ENCODE data around the gene RRAGB. TPM values are rescaled to one million over a fixed set of nuclear protein-coding genes. Genes with fewer than 3 reads are reported as not detected.

Gene RRAGB
- total RNA-seq, 2 donors from 2014 or later = 15.5 to 23.0 TPM

- Mint-ChIP-seq H3K4me1 (peaks cover 4% of the 10 kb centered on the region), H3K4me3 (no peak overlapping the region), H3K27me3 (ENCODE audit: insufficient read depth) (no peaks in the 10 kb centered on the region), H3K9me3 (peaks cover 25% of the 10 kb centered on the region), H3K36me3 (ENCODE audit: low read depth) (peaks cover 4% of the 10 kb centered on the region), H3K27ac (peak overlapping the region; percentile 37)
- Histone ChIP-seq H3K4me3 (ENCODE audit: low read length) (no peak overlapping the region), H3K27ac (ENCODE audit: low read depth, low read length) (no peak overlapping the region), H3K4me1 (ENCODE audit: control insufficient read depth, insufficient read depth, low read length) (peaks cover 4% of the 10 kb centered on the region), H3K27me3 (ENCODE audit: control insufficient read depth, insufficient read depth, low read length, poor library complexity, severe bottlenecking) (no peaks in the 10 kb centered on the region), H3K36me3 (ENCODE audit: control insufficient read depth, insufficient read depth, low read length) (no peaks in the 10 kb centered on the region), H3K9me3 (ENCODE audit: control insufficient read depth, low read length) (no peaks in the 10 kb centered on the region), H3K9ac (ENCODE audit: extremely low read depth, low read length, poor library complexity, severe bottlenecking) (no peak overlapping the region)
- no peak for DNase-seq
- no peak for TF ChIP-seq CTCF (conservative IDR thresholded peaks at IDR 0.05)
- WGBS, 2 experiments (ENCODE audit: insufficient coverage in 1 of 2, insufficient read length in 1 of 2) = 96 to 100% methylated on average over 1 to 2 of the region's 2 CpGs
Observed at GRCh38 chrX:55787727-55788126, 70.2 kb downstream of the RRAGB start.

- Mint-ChIP-seq H3K4me3 (no peak overlapping the region), H3K27ac (no peak overlapping the region), H3K27me3 (ENCODE audit: insufficient read depth) (no peaks in the 10 kb centered on the region), H3K4me1 (peaks cover 4% of the 10 kb centered on the region), H3K36me3 (ENCODE audit: low read depth) (peaks cover 10% of the 10 kb centered on the region), H3K9me3 (peaks cover 46% of the 10 kb centered on the region)
- H3K27me3 ChIP-seq (ENCODE audit: control insufficient read depth, insufficient read depth, low read length, poor library complexity, severe bottlenecking) = no peaks in the 10 kb centered on the region
- no peak for DNase-seq
- no peak overlapping the region for H3K4me3 ChIP-seq (ENCODE audit: low read length)
- no peaks in the 10 kb centered on the region for H3K36me3 ChIP-seq (ENCODE audit: control insufficient read depth, insufficient read depth, low read length)
- no peak for TF ChIP-seq CTCF (conservative IDR thresholded peaks at IDR 0.05)
- peaks cover 9% of the 10 kb centered on the region for H3K9me3 ChIP-seq (ENCODE audit: control insufficient read depth, low read length)
- no peak overlapping the region for H3K27ac ChIP-seq (ENCODE audit: low read depth, low read length)
- no peak overlapping the region for H3K9ac ChIP-seq (ENCODE audit: extremely low read depth, low read length, poor library complexity, severe bottlenecking)
- 90 to 100% methylated on average over 1 of the region's 1 CpG for WGBS, 2 experiments (ENCODE audit: insufficient coverage in 1 of 2, insufficient read length in 1 of 2)
- no peaks in the 10 kb centered on the region for H3K4me1 ChIP-seq (ENCODE audit: control insufficient read depth, insufficient read depth, low read length)
Observed at GRCh38 chrX:55794405-55794804, 76.9 kb downstream of the RRAGB start.

GRCh38 chrX:55796496-55796895 lies 78.9 kb downstream of the RRAGB start:
- Mint-ChIP-seq H3K27ac (no peak overlapping the region), H3K4me3 (no peak overlapping the region), H3K9me3 (peaks cover 55% of the 10 kb centered on the region), H3K36me3 (ENCODE audit: low read depth) (peaks cover 10% of the 10 kb centered on the region), H3K4me1 (peaks cover 4% of the 10 kb centered on the region), H3K27me3 (ENCODE audit: insufficient read depth) (no peaks in the 10 kb centered on the region)
- H3K36me3 ChIP-seq (ENCODE audit: control insufficient read depth, insufficient read depth, low read length) = no peaks in the 10 kb centered on the region
- no peak overlapping the region for H3K4me3 ChIP-seq (ENCODE audit: low read length)
- H3K9me3 ChIP-seq (ENCODE audit: control insufficient read depth, low read length) = peaks cover 9% of the 10 kb centered on the region
- no peak overlapping the region for H3K9ac ChIP-seq (ENCODE audit: extremely low read depth, low read length, poor library complexity, severe bottlenecking)
- H3K27ac ChIP-seq (ENCODE audit: low read depth, low read length) = no peak overlapping the region
- no peaks in the 10 kb centered on the region for H3K4me1 ChIP-seq (ENCODE audit: control insufficient read depth, insufficient read depth, low read length)
- no peak for TF ChIP-seq CTCF (conservative IDR thresholded peaks at IDR 0.05)
- WGBS, 2 experiments (ENCODE audit: insufficient coverage in 1 of 2, insufficient read length in 1 of 2) = no CpG with 5 or more reads among the region's 3 CpGs
- H3K27me3 ChIP-seq (ENCODE audit: control insufficient read depth, insufficient read depth, low read length, poor library complexity, severe bottlenecking) = no peaks in the 10 kb centered on the region
- no peak for DNase-seq
